KOPT-K1 (cell line): ENCODE measurements around the gene METTL9.

Experiments
- H3K27ac ChIP-seq: fragments of 200-600 bp; sonication (generic); 2 replicates; pipeline ENCODE4 v1.5.1; 2016; ENCODE audit warnings: antibody characterized with exemption, mild to moderate bottlenecking, low read depth, low read length; ENCODE audit not compliant: poor library complexity, severe bottlenecking
- H3K36me3 ChIP-seq: fragments of 200-600 bp; sonication (generic); 2 replicates; pipeline ENCODE4 v1.5.1; 2017; ENCODE audit warnings: antibody characterized with exemption, mild to moderate bottlenecking, low read length, moderate library complexity; ENCODE audit not compliant: insufficient read depth
- H3K9me3 ChIP-seq: fragments of 200-600 bp; sonication (generic); 2 replicates; pipeline ENCODE4 v1.5.1; 2017; ENCODE audit warnings: antibody characterized with exemption, low read length, mild to moderate bottlenecking; ENCODE audit not compliant: insufficient read depth, poor library complexity, severe bottlenecking

Gene METTL9

DNA sequence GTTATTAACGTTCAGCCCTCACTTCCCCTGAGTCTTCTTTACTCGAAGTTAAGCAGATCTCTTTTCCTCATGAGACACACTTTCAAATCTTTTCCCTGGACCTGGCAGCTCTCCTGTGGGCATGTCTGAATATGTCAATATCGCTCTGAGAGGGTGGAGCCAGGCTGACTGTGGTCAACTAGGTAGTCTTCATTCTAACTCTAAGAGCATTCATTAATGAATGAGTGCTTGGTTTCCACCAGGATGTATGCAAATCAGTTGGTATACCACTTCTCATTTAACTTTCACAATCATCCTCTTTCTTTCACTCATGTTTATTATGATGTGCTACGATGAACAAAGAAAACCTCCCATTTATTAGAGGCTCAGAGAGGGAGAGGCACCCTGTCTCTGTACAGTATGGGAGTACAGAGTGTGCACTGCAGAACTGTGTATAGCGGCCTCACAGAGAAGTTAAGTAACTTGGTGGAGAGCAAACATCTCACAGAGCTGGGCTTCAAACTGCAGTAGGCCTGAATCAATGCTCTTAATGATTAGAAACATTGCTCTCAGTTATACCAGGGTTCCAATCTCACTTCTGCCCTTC is 104.3 kb downstream of the METTL9 start:
- Histone ChIP-seq H3K27ac (no peak overlapping the region), H3K36me3 (no peaks in the 10 kb centered on the region), H3K9me3 (no peaks in the 10 kb centered on the region)

DNA sequence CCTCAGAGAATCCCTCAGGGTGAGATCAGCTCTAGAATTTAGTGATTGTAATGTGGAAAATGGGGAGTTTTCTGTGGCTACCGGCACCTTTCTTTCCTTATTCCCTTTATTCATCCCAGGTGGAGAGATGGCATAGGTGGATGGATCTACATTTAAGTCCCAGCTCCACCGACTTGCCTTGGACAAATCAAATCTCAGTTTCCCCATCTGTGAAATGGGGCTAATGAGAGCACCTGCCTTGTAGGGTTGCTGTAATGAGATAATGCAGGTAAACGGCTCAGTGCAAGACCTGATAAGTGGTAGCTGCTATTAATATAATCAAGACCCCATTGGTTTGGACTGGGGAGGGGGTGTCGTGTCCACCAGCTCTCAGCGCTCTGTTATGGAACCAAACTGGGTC is 104.9 kb downstream of the METTL9 start:
- no peak overlapping the region for H3K27ac ChIP-seq
- no peaks in the 10 kb centered on the region for H3K9me3 ChIP-seq
- H3K36me3 ChIP-seq = no peaks in the 10 kb centered on the region

DNA sequence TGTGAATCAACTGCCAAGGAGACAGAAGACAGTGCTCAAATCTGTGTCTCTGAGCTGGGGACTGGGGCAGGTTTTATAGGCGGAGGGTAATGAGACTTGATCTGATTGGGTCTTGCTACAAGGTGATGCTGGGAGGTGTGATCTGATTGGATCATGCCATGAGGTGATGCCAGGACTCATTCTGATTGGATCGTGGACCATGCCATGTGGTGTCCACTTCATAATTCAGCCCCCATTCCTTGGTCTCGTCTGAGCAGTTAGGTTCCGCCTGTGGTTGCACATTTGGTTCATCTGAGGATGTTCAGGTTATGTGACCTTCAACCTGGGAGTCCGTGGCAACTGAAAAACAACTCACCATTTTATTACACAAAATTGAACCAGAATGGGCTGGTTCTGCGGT is 105.4 kb downstream of the METTL9 start:
- Histone ChIP-seq H3K27ac (no peak overlapping the region), H3K36me3 (no peaks in the 10 kb centered on the region)

More for the DNA sequence above, 105.4 kb downstream of the METTL9 start:
- no peaks in the 10 kb centered on the region for H3K9me3 ChIP-seq
